K562 (cell line): ENCODE measurements around the gene CCN6. TPM values are rescaled to one million over a fixed set of nuclear protein-coding genes. Genes with fewer than 3 reads are reported as not detected.

ENCODE experiments used
- ATAC-seq: fragments of 200-7000 bp; cut with Tn5 transposase; 3 replicates; pipeline ENCODE4 v1.9.1; 2020; ENCODE audit warnings: moderate library complexity
- BruUV-seq: library from RNA; stranded (reverse); fragments of 400-500 nt; replicated peaks from 2 replicates; lab custom pipeline; 2021; lab: Mats Ljungman, UMichigan
- CTCF ChIA-PET: fragments of 300-600 bp; formaldehyde crosslinking; extraction: SDS; loops from one replicate; lab custom pipeline; 2021; ENCODE audit warnings: low intra/inter-chr PET ratio; lab: Yijun Ruan, JAX
- POLR2A ChIA-PET: fragments of 300-600, 350-650 bp; sonication (Branson Sonifier 250); formaldehyde crosslinking; extraction: SDS; loops from one replicate; lab custom pipeline; 2021; ENCODE audit warnings: antibody characterized with exemption, inconsistent platforms; lab: Yijun Ruan, JAX
- DNase-seq, 4 experiments: peaks; one replicate each; pipeline versions ENCODE4 v3.0.0 to v3.0.0-alpha.2; 2011 to 2018; ENCODE audit warnings: low spot score in 3 of 4, mixed read lengths in 3 of 4; ENCODE audit errors: extremely low read depth in 1 of 4
- FAIRE-seq: peaks from 2 replicates; lab custom pipeline; 2011; peaks lifted over from hg19 to GRCh38; lab: Jason Lieb, UNC
- H2AFZ ChIP-seq: 2 replicates; pipeline ENCODE4 v1.6.0; 2011; ENCODE audit warnings: low read depth, low read length, control low read depth, inconsistent platforms
- H3K27ac ChIP-seq: fragments of 200-600 bp; 3 replicates; pipeline ENCODE4 v1.8.0; 2011; ENCODE audit warnings: low read depth, mild to moderate bottlenecking, control low read depth, inconsistent platforms, low read length, moderate library complexity, mixed read lengths; ENCODE audit errors: extremely low read depth
- H3K27me3 ChIP-seq, 2 experiments: fragments of 300-600 bp in 1 of 2; 2 replicates in 1 of 2; 3 replicates in 1 of 2; pipeline versions ENCODE4 v1.6.0 to v1.8.0; 2011; ENCODE audit warnings: inconsistent platforms in 2 of 2, low read length in 2 of 2, mild to moderate bottlenecking in 1 of 2, mixed read lengths in 1 of 2, moderate library complexity in 1 of 2; ENCODE audit not compliant: control insufficient read depth in 2 of 2, insufficient read depth in 2 of 2
- H3K36me3 ChIP-seq: fragments of 300-600 bp; 3 replicates; pipeline ENCODE4 v1.8.0; 2011; ENCODE audit warnings: mild to moderate bottlenecking, low read length, inconsistent platforms; ENCODE audit not compliant: control insufficient read depth, insufficient read depth
- H3K4me1 ChIP-seq, 2 experiments: fragments of 200-600 bp in 1 of 2; replicated peaks in 1 of 2; 2 replicates in 1 of 2; 3 replicates in 1 of 2; pipeline versions ENCODE4 v1.5.1 to v1.8.0; 2011; ENCODE audit warnings: inconsistent platforms in 2 of 2, low read length in 2 of 2, mild to moderate bottlenecking in 1 of 2, mixed read lengths in 1 of 2, moderate library complexity in 1 of 2; ENCODE audit not compliant: control insufficient read depth in 2 of 2, insufficient read depth in 2 of 2
- H3K4me2 ChIP-seq: 2 replicates; pipeline ENCODE4 v1.6.1; 2011; ENCODE audit warnings: low read length, control low read depth, inconsistent platforms, mixed read lengths; ENCODE audit not compliant: insufficient read depth
- H3K4me3 ChIP-seq: fragments of 200-600 bp; sonication (generic), shearing (Covaris generic); 2 replicates; pipeline ENCODE4 v1.5.1; 2016; ENCODE audit warnings: control low read depth, inconsistent platforms
- H3K79me2 ChIP-seq: fragments of 200-600 bp; 3 replicates; pipeline ENCODE4 v1.8.0; 2011; ENCODE audit warnings: low read length, inconsistent platforms; ENCODE audit not compliant: control insufficient read depth, insufficient read depth
- H3K9ac ChIP-seq, 2 experiments: 2 replicates each; pipeline versions ENCODE4 v1.6.0 to v1.6.1; 2011; ENCODE audit warnings: low read depth in 2 of 2, low read length in 2 of 2, control low read depth in 1 of 2, inconsistent platforms in 1 of 2, mild to moderate bottlenecking in 1 of 2, mixed read lengths in 1 of 2; ENCODE audit not compliant: insufficient read depth in 1 of 2
- H3K9me1 ChIP-seq: one replicate; pipeline ENCODE4 v1.6.0; 2011; ENCODE audit warnings: inconsistent platforms, mild to moderate bottlenecking, low read length, moderate library complexity; ENCODE audit not compliant: control insufficient read depth, insufficient read depth
- H3K9me3 ChIP-seq: replicated peaks from 2 replicates; pipeline ENCODE4 v1.5.1; 2011; ENCODE audit warnings: low read depth, low read length, inconsistent platforms; ENCODE audit not compliant: control insufficient read depth, insufficient read depth
- H4K20me1 ChIP-seq: replicated peaks from 2 replicates; pipeline ENCODE4 v1.6.1; 2011; ENCODE audit warnings: low read length, inconsistent platforms, mixed read lengths; ENCODE audit not compliant: control insufficient read depth, insufficient read depth
- CAMTA2 ChIP-seq: fragments of 250-450 bp; sonication (Bioruptor Pico); conservative IDR thresholded peaks from 2 replicates; pipeline ENCODE4 v1.5.1; 2022
- GABPB1 ChIP-seq: sonication (generic); formaldehyde crosslinking; IDR thresholded peaks from 2 replicates; pipeline ENCODE4 v1.8.0; 2022; ENCODE audit warnings: mild to moderate bottlenecking, missing genetic modification reagents
- PBX2 ChIP-seq, 2 experiments: IDR thresholded peaks in 1 of 2; conservative IDR thresholded peaks in 1 of 2; 2 replicates each; pipeline ENCODE4 v1.6.1; 2016; ENCODE audit warnings: low read depth in 2 of 2, mild to moderate bottlenecking in 1 of 2, missing compliant biosample characterization in 1 of 2, missing genetic modification characterization in 1 of 2, moderate library complexity in 1 of 2
- PHB ChIP-seq: fragments of 250-450 bp; sonication (Bioruptor Pico); IDR thresholded peaks from 2 replicates; pipeline ENCODE4 v1.5.0; 2021
- SMARCC2 ChIP-seq: fragments of 450-650 bp; IDR thresholded peaks from 2 replicates; pipeline ENCODE4 v1.6.1; 2017; ENCODE audit warnings: antibody characterized with exemption, moderate library complexity, mild to moderate bottlenecking, low read depth
- ZNF121 ChIP-seq: sonication (generic); formaldehyde crosslinking; conservative IDR thresholded peaks from 2 replicates; pipeline ENCODE4 v1.8.0; 2022; ENCODE audit warnings: missing genetic modification reagents
- WGBS: fragments of 100-300 bp; shearing (Covaris generic); methylation state at CpG from one replicate; pipeline ENCODE4 v1.1.6; 2016; ENCODE audit warnings: low coverage, mixed read lengths; ENCODE audit not compliant: insufficient coverage; ENCODE audit errors: missing lambda C conversion rate; 5-methylcytosine and 5-hydroxymethylcytosine counted together
- in situ Hi-C: fragments of 300-500 bp; cut with MboI; formaldehyde crosslinking; loops from 4 replicates; pipeline ENCODE4 v1.15.0; 2018; ENCODE audit warnings: inconsistent platforms, mixed read lengths
- intact Hi-C: fragments of 100-400 bp; cut with micrococcal nuclease; formaldehyde crosslinking; loops from 2 replicates; pipeline ENCODE4 v1.14.2; 2022
- polyA plus RNA-seq, 8 experiments: library from polyadenylated mRNA; depleted of rRNA in 4 of 8; stranded (reverse) in 5 of 8; unstranded in 3 of 8; fragments of >200 nt; fragmentation: Nextera tagmentation in 2 of 8; fragmentation: Illumina TruSeq in 1 of 8; extraction: Ambion mirVana in 2 of 8; extraction: Trizol in 1 of 8; gene quantifications; 2 replicates each; pipeline versions ENCODE4 v1.2.1 to v1.2.3, GENCODE V29; 2011 to 2014; ENCODE audit warnings: inconsistent platforms in 1 of 8, missing spikeins in 1 of 8
- total RNA-seq, 7 experiments: library from RNA; depleted of rRNA in 6 of 7; stranded (reverse); fragments of >200 nt in 6 of 7; fragmentation: Illumina TruSeq in 2 of 7; extraction: Trizol in 2 of 7; gene quantifications; 2 replicates each; pipeline versions ENCODE4 v1.2.1 to v1.2.3, GENCODE V29; 2011 to 2021; ENCODE audit warnings: low replicate concordance in 1 of 7
- TF ChIP-seq, protein P1 (sequence below), 2 experiments: fragments of 450-650 bp in 1 of 2; sonication (generic) in 1 of 2; formaldehyde crosslinking in 1 of 2; IDR thresholded peaks; 2 replicates each; pipeline versions ENCODE4 v1.7.1 to v1.9.0; 2016 to 2022; ENCODE audit warnings: inconsistent platforms in 1 of 2, mild to moderate bottlenecking in 1 of 2, missing genetic modification reagents in 1 of 2
- TF ChIP-seq, protein P2 (sequence below): IDR thresholded peaks from 2 replicates; pipeline ENCODE4 v1.6.1; 2014; ENCODE audit warnings: antibody characterized with exemption

The CCN6 gene
- total and polyA plus RNA-seq, 9 of the 15 experiments (the other 6 are each of a cell fraction or from before 2014, with no cell fraction given) = 0.04 to 0.62 (median 0.21) TPM; not detected in 2

DNA sequence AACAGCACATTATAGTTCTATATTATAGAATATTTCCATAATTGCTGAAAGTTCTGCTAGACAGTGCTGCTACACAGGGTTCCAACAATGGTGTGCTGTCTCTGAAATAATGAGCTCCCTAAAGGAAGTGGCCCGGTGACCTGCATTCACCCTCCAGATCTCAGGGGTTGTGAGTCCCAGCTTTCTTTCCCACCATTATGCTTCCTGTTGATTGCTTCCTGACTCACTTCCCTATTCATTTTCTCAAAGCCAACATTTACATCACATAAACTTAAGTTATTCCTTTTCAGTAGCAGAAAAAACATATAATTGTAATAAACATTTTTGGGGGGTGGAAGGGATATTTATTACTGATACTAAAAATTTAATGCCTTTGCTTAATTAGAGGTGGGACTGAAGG is 12.9 kb upstream of the CCN6 start:
- FAIRE-seq (no peak), ATAC-seq (no peak), DNase-seq (no peak)
- no peaks in the 10 kb centered on the region for H4K20me1 ChIP-seq
- no peaks in the 10 kb centered on the region for H3K79me2 ChIP-seq
- H3K4me1 ChIP-seq = peaks cover 0 to 5% of the 10 kb centered on the region in 2 experiments; a peak in 1 of 5 replicates
- no peak overlapping the region for H3K4me3 ChIP-seq
- H3K36me3 ChIP-seq = no peaks in the 10 kb centered on the region
- ChIA-PET CTCF (no interaction called here), POLR2A (interaction anchor here (0.8 kb wide), 1 partner anchor 10 kb away, joined by 3 read pairs; no protein-coding TSS in a partner anchor)
- no peak overlapping the region for H3K9ac ChIP-seq
- H3K27me3 ChIP-seq = peaks cover 13 to 24% of the 10 kb centered on the region in 2 experiments
- 13% methylated on average over 1 of the region's 1 CpG for WGBS
- no peak overlapping the region for H3K27ac ChIP-seq
- no TSS peak for BruUV-seq
- H3K9me1 ChIP-seq = no peaks in the 10 kb centered on the region
- intact Hi-C loops = loop anchor here (5.0 kb wide), 2 partner anchors 44 to 169 kb away; partner anchors contain the start of gene FYN
- H3K9me3 ChIP-seq = no peaks in the 10 kb centered on the region; the same call in 1 of the 2 replicates
- in situ Hi-C loops = no loop called here
- no peak overlapping the region for H3K4me2 ChIP-seq
- no peak overlapping the region for H2AFZ ChIP-seq
- TF ChIP-seq, protein P1, sequence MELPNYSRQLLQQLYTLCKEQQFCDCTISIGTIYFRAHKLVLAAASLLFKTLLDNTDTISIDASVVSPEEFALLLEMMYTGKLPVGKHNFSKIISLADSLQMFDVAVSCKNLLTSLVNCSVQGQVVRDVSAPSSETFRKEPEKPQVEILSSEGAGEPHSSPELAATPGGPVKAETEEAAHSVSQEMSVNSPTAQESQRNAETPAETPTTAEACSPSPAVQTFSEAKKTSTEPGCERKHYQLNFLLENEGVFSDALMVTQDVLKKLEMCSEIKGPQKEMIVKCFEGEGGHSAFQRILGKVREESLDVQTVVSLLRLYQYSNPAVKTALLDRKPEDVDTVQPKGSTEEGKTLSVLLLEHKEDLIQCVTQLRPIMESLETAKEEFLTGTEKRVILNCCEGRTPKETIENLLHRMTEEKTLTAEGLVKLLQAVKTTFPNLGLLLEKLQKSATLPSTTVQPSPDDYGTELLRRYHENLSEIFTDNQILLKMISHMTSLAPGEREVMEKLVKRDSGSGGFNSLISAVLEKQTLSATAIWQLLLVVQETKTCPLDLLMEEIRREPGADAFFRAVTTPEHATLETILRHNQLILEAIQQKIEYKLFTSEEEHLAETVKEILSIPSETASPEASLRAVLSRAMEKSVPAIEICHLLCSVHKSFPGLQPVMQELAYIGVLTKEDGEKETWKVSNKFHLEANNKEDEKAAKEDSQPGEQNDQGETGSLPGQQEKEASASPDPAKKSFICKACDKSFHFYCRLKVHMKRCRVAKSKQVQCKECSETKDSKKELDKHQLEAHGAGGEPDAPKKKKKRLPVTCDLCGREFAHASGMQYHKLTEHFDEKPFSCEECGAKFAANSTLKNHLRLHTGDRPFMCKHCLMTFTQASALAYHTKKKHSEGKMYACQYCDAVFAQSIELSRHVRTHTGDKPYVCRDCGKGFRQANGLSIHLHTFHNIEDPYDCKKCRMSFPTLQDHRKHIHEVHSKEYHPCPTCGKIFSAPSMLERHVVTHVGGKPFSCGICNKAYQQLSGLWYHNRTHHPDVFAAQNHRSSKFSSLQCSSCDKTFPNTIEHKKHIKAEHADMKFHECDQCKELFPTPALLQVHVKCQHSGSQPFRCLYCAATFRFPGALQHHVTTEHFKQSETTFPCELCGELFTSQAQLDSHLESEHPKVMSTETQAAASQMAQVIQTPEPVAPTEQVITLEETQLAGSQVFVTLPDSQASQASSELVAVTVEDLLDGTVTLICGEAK (IDR thresholded peaks at IDR 0.05) = no peak
- TF ChIP-seq, protein P1 (CRISPR knock-in tag; IDR thresholded peaks at IDR 0.05) = no peak
- TF ChIP-seq GABPB1 (no peak), PBX2 (CRISPR knock-in tag; IDR thresholded peaks at IDR 0.05; ENCODE audit: low read depth) (no peak), PBX2 (tag; conservative IDR thresholded peaks at IDR 0.05; ENCODE audit: low read depth) (no peak), PHB (CRISPR knock-in tag) (no peak), CAMTA2 (CRISPR knock-in tag) (no peak), SMARCC2 (no peak), ZNF121 (CRISPR knock-in tag) (no peak)
- TF ChIP-seq, protein P2, sequence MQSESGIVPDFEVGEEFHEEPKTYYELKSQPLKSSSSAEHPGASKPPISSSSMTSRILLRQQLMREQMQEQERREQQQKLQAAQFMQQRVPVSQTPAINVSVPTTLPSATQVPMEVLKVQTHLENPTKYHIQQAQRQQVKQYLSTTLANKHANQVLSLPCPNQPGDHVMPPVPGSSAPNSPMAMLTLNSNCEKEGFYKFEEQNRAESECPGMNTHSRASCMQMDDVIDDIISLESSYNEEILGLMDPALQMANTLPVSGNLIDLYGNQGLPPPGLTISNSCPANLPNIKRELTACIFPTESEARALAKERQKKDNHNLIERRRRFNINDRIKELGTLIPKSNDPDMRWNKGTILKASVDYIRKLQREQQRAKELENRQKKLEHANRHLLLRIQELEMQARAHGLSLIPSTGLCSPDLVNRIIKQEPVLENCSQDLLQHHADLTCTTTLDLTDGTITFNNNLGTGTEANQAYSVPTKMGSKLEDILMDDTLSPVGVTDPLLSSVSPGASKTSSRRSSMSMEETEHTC = no peak
